GM12878 (cell line): ENCODE results near the gene TMEM179B. TPM values are rescaled to one million over a fixed set of nuclear protein-coding genes. Genes with fewer than 3 reads are reported as not detected.

Source experiments
- BHLHE40 ChIP-seq, 2 experiments: fragments of 450-650 bp in 1 of 2; IDR thresholded peaks; 2 replicates each; pipeline ENCODE4 v1.6.1; 2011 to 2017; ENCODE audit warnings: low read depth in 2 of 2, borderline replicate concordance in 1 of 2, improper control_type of control experiment in 1 of 2, low read length in 1 of 2, mild to moderate bottlenecking in 1 of 2
- CHD2 ChIP-seq: IDR thresholded peaks from 2 replicates; pipeline ENCODE4 v1.6.1; 2011; ENCODE audit warnings: low read depth, low read length, improper control_type of control experiment, borderline replicate concordance
- CHD4 ChIP-seq: fragments of 200-600 bp; sonication (generic); IDR thresholded peaks from 2 replicates; pipeline ENCODE4 v1.6.1; 2016; ENCODE audit warnings: mild to moderate bottlenecking
- GABPA ChIP-seq: IDR thresholded peaks from 2 replicates; pipeline ENCODE4 v1.6.1; 2014; ENCODE audit warnings: antibody characterized with exemption, low read depth, mild to moderate bottlenecking, inconsistent platforms
- MTA2 ChIP-seq: fragments of 450-650 bp; IDR thresholded peaks from 2 replicates; pipeline ENCODE4 v1.6.1; 2016; ENCODE audit warnings: low read depth, mild to moderate bottlenecking, moderate library complexity
- NFXL1 ChIP-seq: fragments of 450-650 bp; IDR thresholded peaks from 2 replicates; pipeline ENCODE4 v1.6.1; 2017; ENCODE audit warnings: antibody characterized with exemption, mild to moderate bottlenecking, borderline replicate concordance
- NFYB ChIP-seq: IDR thresholded peaks from 2 replicates; pipeline ENCODE4 v1.6.1; 2011; ENCODE audit warnings: low read depth, mild to moderate bottlenecking, low read length, improper control_type of control experiment, moderate library complexity; ENCODE audit not compliant: insufficient read depth
- POLR2AphosphoS2 ChIP-seq: IDR thresholded peaks from 2 replicates; pipeline ENCODE4 v1.6.1; 2011; ENCODE audit warnings: low read depth, mild to moderate bottlenecking, low read length, improper control_type of control experiment, moderate library complexity
- POLR2AphosphoS5 ChIP-seq: IDR thresholded peaks from 2 replicates; pipeline ENCODE4 v1.6.1; 2011; ENCODE audit warnings: mild to moderate bottlenecking, low read length, inconsistent platforms
- RBBP5 ChIP-seq: fragments of 200-600 bp; sonication (generic); conservative IDR thresholded peaks from 2 replicates; pipeline ENCODE4 v1.6.1; 2016
- SMAD5 ChIP-seq: IDR thresholded peaks from 2 replicates; pipeline ENCODE4 v1.6.1; 2016; ENCODE audit warnings: antibody characterized with exemption, low read depth
- SMC3 ChIP-seq: IDR thresholded peaks from 2 replicates; pipeline ENCODE4 v1.6.1; 2011; ENCODE audit warnings: low read length, improper control_type of control experiment, borderline replicate concordance
- SUPT20H ChIP-seq: IDR thresholded peaks from 2 replicates; pipeline ENCODE4 v1.6.1; 2011; ENCODE audit warnings: low read depth, mild to moderate bottlenecking, low read length, moderate library complexity, borderline replicate concordance; ENCODE audit not compliant: control insufficient read depth
- YY1 ChIP-seq: IDR thresholded peaks from 2 replicates; pipeline ENCODE4 v1.6.1; 2011; ENCODE audit warnings: low read depth, mild to moderate bottlenecking, low read length
- polyA plus RNA-seq, 11 experiments: library from polyadenylated mRNA; depleted of rRNA in 4 of 11; unstranded in 6 of 11; stranded (reverse) in 5 of 11; fragments of >200 nt; fragmentation: Nextera tagmentation in 4 of 11; fragmentation: Illumina TruSeq in 1 of 11; extraction: Ambion mirVana in 4 of 11; extraction: Trizol in 1 of 11; gene quantifications; 1 replicate in 1 of 11; 2 replicates in 10 of 11; pipeline versions ENCODE4 v1.2.1 to v1.2.3, GENCODE V29; 2011 to 2016; ENCODE audit warnings: inconsistent platforms in 2 of 11, missing spikeins in 2 of 11, low read depth in 1 of 11
- total RNA-seq, 4 experiments: library from RNA; depleted of rRNA in 3 of 4; stranded (reverse); fragments of >200 nt in 3 of 4; fragmentation: Illumina TruSeq in 1 of 4; extraction: Trizol in 1 of 4; gene quantifications; 2 replicates each; pipeline versions ENCODE4 v1.2.1 to v1.2.3, GENCODE V29; 2013 to 2021
- TF ChIP-seq, protein P1 (sequence below): fragments of 450-650 bp; formaldehyde crosslinking; IDR thresholded peaks from 2 replicates; pipeline ENCODE4 v1.4.0; 2020; ENCODE audit warnings: mild to moderate bottlenecking, moderate library complexity
- TF ChIP-seq, protein P2 (sequence below): IDR thresholded peaks from 2 replicates; pipeline ENCODE4 v1.6.1; 2012; ENCODE audit warnings: low read depth, low read length, improper control_type of control experiment
- TF ChIP-seq, protein P3 (sequence below): fragments of 450-650 bp; formaldehyde crosslinking; IDR thresholded peaks from 2 replicates; pipeline ENCODE4 v1.5.0; 2022; ENCODE audit warnings: mild to moderate bottlenecking, missing genetic modification characterization
- TF ChIP-seq, protein P4 (sequence below): fragments of 450-650 bp; IDR thresholded peaks from 2 replicates; pipeline ENCODE4 v1.6.1; 2014; ENCODE audit warnings: mild to moderate bottlenecking
- TF ChIP-seq, protein P5 (sequence below): IDR thresholded peaks from 2 replicates; pipeline ENCODE4 v1.6.1; 2011; ENCODE audit warnings: low read depth, low read length, improper control_type of control experiment, borderline replicate concordance

Gene TMEM179B
- total and polyA plus RNA-seq, 10 of the 15 experiments (the other 5 are each of a cell fraction or from before 2014, with no cell fraction given) = 21.7 to 82.4 (median 42.0) TPM

DNA sequence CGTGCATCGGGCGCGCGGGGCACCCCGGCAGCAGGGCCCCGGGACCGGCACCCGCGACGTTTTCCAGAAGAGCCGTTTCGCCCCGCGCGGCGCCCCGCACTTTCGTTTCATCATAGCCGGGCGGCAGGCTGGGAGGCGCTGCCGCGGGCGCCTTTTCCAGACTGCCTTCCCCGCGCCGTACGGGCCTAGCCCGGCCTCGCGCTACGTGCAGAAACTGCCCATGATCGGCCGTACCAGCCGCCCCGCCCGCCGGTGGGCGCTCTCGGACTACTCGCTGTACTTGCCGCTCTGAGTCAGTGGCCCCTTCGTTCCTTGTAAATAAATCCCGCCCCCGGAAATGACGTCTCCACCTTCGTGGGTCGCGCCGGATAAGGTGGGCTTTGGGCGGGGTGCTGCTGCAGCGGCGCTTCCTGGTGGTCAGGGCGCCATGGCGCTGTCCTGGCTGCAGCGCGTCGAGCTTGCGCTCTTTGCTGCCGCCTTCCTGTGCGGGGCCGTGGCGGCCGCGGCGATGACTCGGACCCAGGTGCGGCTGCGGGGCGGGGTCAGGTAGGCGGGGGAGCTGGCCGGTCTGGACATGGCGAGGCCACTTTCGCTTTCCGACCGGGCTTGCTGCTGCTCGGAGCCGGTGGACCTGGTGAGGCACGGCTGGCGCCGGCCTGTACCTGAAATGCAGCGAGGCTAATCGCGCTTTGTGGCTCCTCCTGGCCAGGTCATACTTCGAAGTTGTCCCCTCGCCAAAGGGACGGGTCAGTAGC, at the start of gene TMEM179B (continued):
- TF ChIP-seq, protein P1, sequence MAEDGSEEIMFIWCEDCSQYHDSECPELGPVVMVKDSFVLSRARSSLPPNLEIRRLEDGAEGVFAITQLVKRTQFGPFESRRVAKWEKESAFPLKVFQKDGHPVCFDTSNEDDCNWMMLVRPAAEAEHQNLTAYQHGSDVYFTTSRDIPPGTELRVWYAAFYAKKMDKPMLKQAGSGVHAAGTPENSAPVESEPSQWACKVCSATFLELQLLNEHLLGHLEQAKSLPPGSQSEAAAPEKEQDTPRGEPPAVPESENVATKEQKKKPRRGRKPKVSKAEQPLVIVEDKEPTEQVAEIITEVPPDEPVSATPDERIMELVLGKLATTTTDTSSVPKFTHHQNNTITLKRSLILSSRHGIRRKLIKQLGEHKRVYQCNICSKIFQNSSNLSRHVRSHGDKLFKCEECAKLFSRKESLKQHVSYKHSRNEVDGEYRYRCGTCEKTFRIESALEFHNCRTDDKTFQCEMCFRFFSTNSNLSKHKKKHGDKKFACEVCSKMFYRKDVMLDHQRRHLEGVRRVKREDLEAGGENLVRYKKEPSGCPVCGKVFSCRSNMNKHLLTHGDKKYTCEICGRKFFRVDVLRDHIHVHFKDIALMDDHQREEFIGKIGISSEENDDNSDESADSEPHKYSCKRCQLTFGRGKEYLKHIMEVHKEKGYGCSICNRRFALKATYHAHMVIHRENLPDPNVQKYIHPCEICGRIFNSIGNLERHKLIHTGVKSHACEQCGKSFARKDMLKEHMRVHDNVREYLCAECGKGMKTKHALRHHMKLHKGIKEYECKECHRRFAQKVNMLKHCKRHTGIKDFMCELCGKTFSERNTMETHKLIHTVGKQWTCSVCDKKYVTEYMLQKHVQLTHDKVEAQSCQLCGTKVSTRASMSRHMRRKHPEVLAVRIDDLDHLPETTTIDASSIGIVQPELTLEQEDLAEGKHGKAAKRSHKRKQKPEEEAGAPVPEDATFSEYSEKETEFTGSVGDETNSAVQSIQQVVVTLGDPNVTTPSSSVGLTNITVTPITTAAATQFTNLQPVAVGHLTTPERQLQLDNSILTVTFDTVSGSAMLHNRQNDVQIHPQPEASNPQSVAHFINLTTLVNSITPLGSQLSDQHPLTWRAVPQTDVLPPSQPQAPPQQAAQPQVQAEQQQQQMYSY = no peak
- TF ChIP-seq, protein P2, sequence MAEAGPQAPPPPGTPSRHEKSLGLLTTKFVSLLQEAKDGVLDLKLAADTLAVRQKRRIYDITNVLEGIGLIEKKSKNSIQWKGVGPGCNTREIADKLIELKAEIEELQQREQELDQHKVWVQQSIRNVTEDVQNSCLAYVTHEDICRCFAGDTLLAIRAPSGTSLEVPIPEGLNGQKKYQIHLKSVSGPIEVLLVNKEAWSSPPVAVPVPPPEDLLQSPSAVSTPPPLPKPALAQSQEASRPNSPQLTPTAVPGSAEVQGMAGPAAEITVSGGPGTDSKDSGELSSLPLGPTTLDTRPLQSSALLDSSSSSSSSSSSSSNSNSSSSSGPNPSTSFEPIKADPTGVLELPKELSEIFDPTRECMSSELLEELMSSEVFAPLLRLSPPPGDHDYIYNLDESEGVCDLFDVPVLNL = no peak
- peak; percentile 10 to 24; a peak in 1 of 4 replicates for TF ChIP-seq BHLHE40 (IDR thresholded peaks at IDR 0.05; ENCODE audit: borderline replicate concordance in 1 of 2, low read depth in 2 of 2, low read length in 1 of 2)
- no peak for TF ChIP-seq NFYB
- no peak for TF ChIP-seq NFXL1
- peak; percentile 93 for TF ChIP-seq GABPA
- TF ChIP-seq CHD2 = peak; percentile 69; the same call in 1 of the 2 replicates
- TF ChIP-seq SMC3 = peak; percentile 25; the same call in 1 of the 2 replicates
- no peak for TF ChIP-seq MTA2
- no peak for TF ChIP-seq RBBP5
- TF ChIP-seq POLR2AphosphoS5 = peak; percentile 94
- peak; percentile 96 for TF ChIP-seq YY1
- TF ChIP-seq, protein P3, sequence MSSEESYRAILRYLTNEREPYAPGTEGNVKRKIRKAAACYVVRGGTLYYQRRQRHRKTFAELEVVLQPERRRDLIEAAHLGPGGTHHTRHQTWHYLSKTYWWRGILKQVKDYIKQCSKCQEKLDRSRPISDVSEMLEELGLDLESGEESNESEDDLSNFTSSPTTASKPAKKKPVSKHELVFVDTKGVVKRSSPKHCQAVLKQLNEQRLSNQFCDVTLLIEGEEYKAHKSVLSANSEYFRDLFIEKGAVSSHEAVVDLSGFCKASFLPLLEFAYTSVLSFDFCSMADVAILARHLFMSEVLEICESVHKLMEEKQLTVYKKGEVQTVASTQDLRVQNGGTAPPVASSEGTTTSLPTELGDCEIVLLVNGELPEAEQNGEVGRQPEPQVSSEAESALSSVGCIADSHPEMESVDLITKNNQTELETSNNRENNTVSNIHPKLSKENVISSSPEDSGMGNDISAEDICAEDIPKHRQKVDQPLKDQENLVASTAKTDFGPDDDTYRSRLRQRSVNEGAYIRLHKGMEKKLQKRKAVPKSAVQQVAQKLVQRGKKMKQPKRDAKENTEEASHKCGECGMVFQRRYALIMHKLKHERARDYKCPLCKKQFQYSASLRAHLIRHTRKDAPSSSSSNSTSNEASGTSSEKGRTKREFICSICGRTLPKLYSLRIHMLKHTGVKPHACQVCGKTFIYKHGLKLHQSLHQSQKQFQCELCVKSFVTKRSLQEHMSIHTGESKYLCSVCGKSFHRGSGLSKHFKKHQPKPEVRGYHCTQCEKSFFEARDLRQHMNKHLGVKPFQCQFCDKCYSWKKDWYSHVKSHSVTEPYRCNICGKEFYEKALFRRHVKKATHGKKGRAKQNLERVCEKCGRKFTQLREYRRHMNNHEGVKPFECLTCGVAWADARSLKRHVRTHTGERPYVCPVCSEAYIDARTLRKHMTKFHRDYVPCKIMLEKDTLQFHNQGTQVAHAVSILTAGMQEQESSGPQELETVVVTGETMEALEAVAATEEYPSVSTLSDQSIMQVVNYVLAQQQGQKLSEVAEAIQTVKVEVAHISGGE (CRISPR knock-in tag) = no peak
- TF ChIP-seq CHD4 = no peak
- TF ChIP-seq POLR2AphosphoS2 = peak; percentile 98
- TF ChIP-seq, protein P4, sequence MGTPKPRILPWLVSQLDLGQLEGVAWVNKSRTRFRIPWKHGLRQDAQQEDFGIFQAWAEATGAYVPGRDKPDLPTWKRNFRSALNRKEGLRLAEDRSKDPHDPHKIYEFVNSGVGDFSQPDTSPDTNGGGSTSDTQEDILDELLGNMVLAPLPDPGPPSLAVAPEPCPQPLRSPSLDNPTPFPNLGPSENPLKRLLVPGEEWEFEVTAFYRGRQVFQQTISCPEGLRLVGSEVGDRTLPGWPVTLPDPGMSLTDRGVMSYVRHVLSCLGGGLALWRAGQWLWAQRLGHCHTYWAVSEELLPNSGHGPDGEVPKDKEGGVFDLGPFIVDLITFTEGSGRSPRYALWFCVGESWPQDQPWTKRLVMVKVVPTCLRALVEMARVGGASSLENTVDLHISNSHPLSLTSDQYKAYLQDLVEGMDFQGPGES = no peak
- TF ChIP-seq SUPT20H = no peak
- TF ChIP-seq, protein P5, sequence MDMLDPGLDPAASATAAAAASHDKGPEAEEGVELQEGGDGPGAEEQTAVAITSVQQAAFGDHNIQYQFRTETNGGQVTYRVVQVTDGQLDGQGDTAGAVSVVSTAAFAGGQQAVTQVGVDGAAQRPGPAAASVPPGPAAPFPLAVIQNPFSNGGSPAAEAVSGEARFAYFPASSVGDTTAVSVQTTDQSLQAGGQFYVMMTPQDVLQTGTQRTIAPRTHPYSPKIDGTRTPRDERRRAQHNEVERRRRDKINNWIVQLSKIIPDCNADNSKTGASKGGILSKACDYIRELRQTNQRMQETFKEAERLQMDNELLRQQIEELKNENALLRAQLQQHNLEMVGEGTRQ = no peak
- peak; percentile 88 for TF ChIP-seq SMAD5
